Tibial nerve (tissue), 4 donors: Measurements from ENCODE around the gene KRTAP20-4.

Source experiments
- EP300 ChIP-seq, 2 donors: sonication (generic); formaldehyde crosslinking; IDR thresholded peaks; one replicate each; pipeline ENCODE4 v1.6.1; 2017; ENCODE audit warnings: antibody characterized with exemption in 2 of 2, mild to moderate bottlenecking in 1 of 2
- TF ChIP-seq, protein P1 (sequence below), 5 experiments: fragments of 200-600 bp in 3 of 5; fragments of 450-650 bp in 2 of 5; sonication (generic) in 3 of 5; IDR thresholded peaks; one replicate each; pipeline ENCODE4 v1.5.1; 2016 to 2019; ENCODE audit warnings: antibody characterized with exemption in 5 of 5, mild to moderate bottlenecking in 3 of 5, moderate library complexity in 2 of 5

DNA sequence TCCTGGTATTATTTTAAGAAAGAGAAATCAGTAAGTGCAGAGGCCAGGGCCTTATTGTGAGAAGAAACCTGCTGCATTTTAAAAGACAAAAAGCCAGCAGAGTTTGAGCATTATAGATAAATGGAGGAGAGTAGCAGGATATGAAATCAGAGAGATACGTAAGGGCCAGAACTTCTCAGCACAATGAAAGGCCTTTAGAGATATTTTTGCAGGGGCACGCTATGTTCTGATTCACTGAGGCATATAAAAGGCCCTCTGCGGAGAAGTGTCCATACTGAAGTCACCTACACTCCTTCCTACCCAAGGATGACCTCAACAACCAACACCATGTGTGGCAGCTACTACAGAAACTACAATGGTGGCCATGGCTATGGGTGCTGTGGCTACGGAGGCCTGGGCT lies 28.3 kb upstream of the KRTAP20-4 start, which contains the start of gene KRTAP6-3:
- TF ChIP-seq, protein P1, sequence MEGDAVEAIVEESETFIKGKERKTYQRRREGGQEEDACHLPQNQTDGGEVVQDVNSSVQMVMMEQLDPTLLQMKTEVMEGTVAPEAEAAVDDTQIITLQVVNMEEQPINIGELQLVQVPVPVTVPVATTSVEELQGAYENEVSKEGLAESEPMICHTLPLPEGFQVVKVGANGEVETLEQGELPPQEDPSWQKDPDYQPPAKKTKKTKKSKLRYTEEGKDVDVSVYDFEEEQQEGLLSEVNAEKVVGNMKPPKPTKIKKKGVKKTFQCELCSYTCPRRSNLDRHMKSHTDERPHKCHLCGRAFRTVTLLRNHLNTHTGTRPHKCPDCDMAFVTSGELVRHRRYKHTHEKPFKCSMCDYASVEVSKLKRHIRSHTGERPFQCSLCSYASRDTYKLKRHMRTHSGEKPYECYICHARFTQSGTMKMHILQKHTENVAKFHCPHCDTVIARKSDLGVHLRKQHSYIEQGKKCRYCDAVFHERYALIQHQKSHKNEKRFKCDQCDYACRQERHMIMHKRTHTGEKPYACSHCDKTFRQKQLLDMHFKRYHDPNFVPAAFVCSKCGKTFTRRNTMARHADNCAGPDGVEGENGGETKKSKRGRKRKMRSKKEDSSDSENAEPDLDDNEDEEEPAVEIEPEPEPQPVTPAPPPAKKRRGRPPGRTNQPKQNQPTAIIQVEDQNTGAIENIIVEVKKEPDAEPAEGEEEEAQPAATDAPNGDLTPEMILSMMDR (IDR thresholded peaks at IDR 0.05) = no peak
- TF ChIP-seq EP300 (IDR thresholded peaks at IDR 0.05) = no peak
